Spleen (tissue), 11 donors: ENCODE results near the gene MEX3C. TPM values are rescaled to one million over a fixed set of nuclear protein-coding genes. Genes with fewer than 3 reads are reported as not detected.

Source experiments
- DNase-seq: peaks from one replicate; pipeline ENCODE4 v3.0.0-alpha.2; 2020
- H3K27ac ChIP-seq, 8 donors: fragments of 200-600 bp; sonication (generic) in 7 of 8; 1 replicate in 4 of 8; 2 replicates in 4 of 8; pipeline versions ENCODE4 v1.5.0 to v1.8.0; 2016 to 2021; ENCODE audit warnings: inconsistent platforms in 4 of 8, mild to moderate bottlenecking in 4 of 8, moderate library complexity in 1 of 8
- H3K27me3 ChIP-seq, 7 donors: fragments of 200-600 bp; sonication (generic) in 6 of 7; replicated peaks in 1 of 7; 1 replicate in 4 of 7; 2 replicates in 3 of 7; pipeline versions ENCODE4 v1.5.0 to v1.8.0; 2016 to 2021; ENCODE audit warnings: inconsistent platforms in 3 of 7, mild to moderate bottlenecking in 1 of 7
- H3K36me3 ChIP-seq, 6 donors: fragments of 200-600 bp; sonication (generic) in 5 of 6; 1 replicate in 4 of 6; 2 replicates in 2 of 6; pipeline versions ENCODE4 v1.5.0 to v1.8.0; 2016 to 2021; ENCODE audit warnings: inconsistent platforms in 2 of 6
- H3K4me1 ChIP-seq, 6 donors: fragments of 200-600 bp; sonication (generic) in 5 of 6; 1 replicate in 3 of 6; 2 replicates in 3 of 6; pipeline versions ENCODE4 v1.5.0 to v1.8.0; 2016 to 2021; ENCODE audit warnings: inconsistent platforms in 3 of 6
- H3K4me3 ChIP-seq, 8 donors: fragments of 200-600 bp; sonication (generic) in 7 of 8; 1 replicate in 4 of 8; 2 replicates in 4 of 8; pipeline versions ENCODE4 v1.5.0 to v1.8.0; 2016 to 2021; ENCODE audit warnings: inconsistent platforms in 4 of 8, mild to moderate bottlenecking in 4 of 8, moderate library complexity in 2 of 8
- H3K9me3 ChIP-seq, 8 donors: fragments of 200-600 bp; sonication (generic) in 7 of 8; 1 replicate in 4 of 8; 2 replicates in 4 of 8; pipeline versions ENCODE4 v1.5.0 to v1.8.0; 2016 to 2021; ENCODE audit warnings: inconsistent platforms in 4 of 8
- CTCF ChIP-seq, 11 experiments: fragments of 200-600 bp in 7 of 11; fragments of 450-650 bp in 4 of 11; sonication (generic) in 4 of 11; IDR thresholded peaks in 8 of 11; conservative IDR thresholded peaks in 3 of 11; 1 replicate in 7 of 11; 2 replicates in 4 of 11; pipeline versions ENCODE4 v1.4.0 to v1.8.0; 2016 to 2021; ENCODE audit warnings: antibody characterized with exemption in 11 of 11, inconsistent platforms in 4 of 11, mild to moderate bottlenecking in 1 of 11
- POLR2A ChIP-seq, 3 donors: fragments of 450-650 bp; IDR thresholded peaks; one replicate each; pipeline ENCODE4 v1.5.1; 2017; ENCODE audit warnings: antibody characterized with exemption in 3 of 3, mild to moderate bottlenecking in 1 of 3
- POLR2AphosphoS5 ChIP-seq, 3 donors: sonication (generic); formaldehyde crosslinking; IDR thresholded peaks; one replicate each; pipeline ENCODE4 v1.5.1; 2017; ENCODE audit warnings: antibody characterized with exemption in 3 of 3
- WGBS, 5 donors: extraction: QIAGEN DNeasy Blood & Tissue Kit in 3 of 5; methylation state at CpG; one replicate each; pipeline versions ENCODE4 v1.1.5 to v1.1.7; 2013 to 2018; 5-methylcytosine and 5-hydroxymethylcytosine counted together
- intact Hi-C: fragments of 100-400 bp; cut with DNase I; formaldehyde crosslinking; loops from one replicate; pipeline ENCODE4 v1.15.0; 2023; ENCODE audit warnings: low total_unique reads
- polyA plus RNA-seq, 3 donors: library from polyadenylated mRNA; stranded (reverse); fragments of 200-250 nt; gene quantifications; one replicate each; pipeline ENCODE4 v1.2.1, GENCODE V29; 2013
- total RNA-seq, 7 donors: library from RNA; depleted of rRNA in 3 of 7; stranded (reverse); fragments of >200 nt in 3 of 7; fragmentation: NEBNext Ultra II Directional in 4 of 7; extraction: Animal tissue kit (Norgen Biotek cat#: 25700) in 4 of 7; gene quantifications; one replicate each; pipeline versions ENCODE4 v1.1.0 to v1.2.1, GENCODE V29; 2016 to 2021
- donor health status: healthy with polysubstance abuse.
- donor health status: DM: no; HTN: no; CAD: no; lungs with moderate emphysema.
- donor health status: DM: no; HTN: no; CAD: no.
- donor health status: Bipolar disorder and iron deficiency.
- donor health status: healthy.
- donor health status: DM: no; HTN: no; CAD: no.
- donor health status: DM: yes; HTN: yes; CAD: no.

The MEX3C gene
- total and polyA plus RNA-seq, 10 donors = 10.2 to 56.7 (median 42.7) TPM

DNA sequence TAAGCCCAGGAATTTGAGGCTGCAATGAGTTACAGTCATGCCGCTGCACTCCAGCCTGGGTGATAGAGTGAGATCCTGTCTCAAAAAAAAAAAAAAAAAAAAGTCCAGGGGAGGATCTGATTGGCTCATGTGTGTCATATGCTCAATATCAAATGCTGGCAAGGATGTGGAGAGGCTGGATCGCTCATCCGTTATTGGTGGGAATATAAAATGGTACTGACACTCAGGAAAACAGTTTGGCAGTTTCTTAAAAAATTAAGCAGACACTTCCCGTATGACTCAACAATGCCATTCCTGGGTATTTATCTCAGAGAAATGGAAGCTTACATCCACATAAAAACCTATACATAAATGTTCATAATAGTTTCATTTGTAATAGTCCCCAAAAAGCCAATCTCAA lies 68.9 kb downstream of the MEX3C start:
- WGBS, 5 donors = 68 to 86% (median 75%) methylated on average over 4 of the region's 4 CpGs
- Histone ChIP-seq H3K27me3 (peaks cover 0 to 2% (median 0%) of the 10 kb centered on the region in 7 donors), H3K9me3 (no peaks in the 10 kb centered on the region), H3K27ac (no peak overlapping the region), H3K36me3 (no peaks in the 10 kb centered on the region), H3K4me1 (no peaks in the 10 kb centered on the region), H3K4me3 (no peak overlapping the region)
- TF ChIP-seq POLR2AphosphoS5 (IDR thresholded peaks at IDR 0.05) (no peak), POLR2A (IDR thresholded peaks at IDR 0.05) (no peak), CTCF (IDR thresholded peaks at IDR 0.05 in 8 of 11, conservative IDR thresholded peaks at IDR 0.05 in 3 of 11) (no peak)
- intact Hi-C loops = no loop called here
- no peak for DNase-seq

DNA sequence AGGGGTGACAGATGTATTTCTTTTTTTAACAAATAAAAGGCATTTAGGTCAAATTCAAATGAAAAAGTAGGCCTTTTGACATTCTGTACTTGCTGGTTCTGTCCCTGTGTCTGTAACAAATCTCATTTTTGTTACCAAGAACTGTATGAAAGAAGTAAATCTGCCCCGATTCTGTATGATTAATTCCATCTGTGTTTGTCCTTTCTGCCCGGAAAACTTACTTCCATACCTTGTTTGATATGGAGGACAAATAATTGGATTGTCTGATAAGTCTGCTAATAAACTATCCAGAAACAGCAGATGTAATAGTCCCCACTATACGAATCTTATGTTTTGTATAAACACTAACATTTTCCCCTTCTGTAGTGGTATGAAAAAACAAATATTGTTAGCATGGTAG lies 69.8 kb downstream of the MEX3C start:
- Histone ChIP-seq H3K27ac (no peak overlapping the region), H3K4me1 (no peaks in the 10 kb centered on the region), H3K27me3 (peaks cover 0 to 2% (median 0%) of the 10 kb centered on the region in 7 donors), H3K36me3 (no peaks in the 10 kb centered on the region), H3K9me3 (no peaks in the 10 kb centered on the region), H3K4me3 (no peak overlapping the region)
- WGBS, 5 donors = 89 to 94% (median 92%) methylated on average over 3 of the region's 3 CpGs
- intact Hi-C loops = no loop called here
- TF ChIP-seq POLR2A (IDR thresholded peaks at IDR 0.05) (no peak), POLR2AphosphoS5 (IDR thresholded peaks at IDR 0.05) (no peak), CTCF (IDR thresholded peaks at IDR 0.05 in 8 of 11, conservative IDR thresholded peaks at IDR 0.05 in 3 of 11) (no peak)
- DNase-seq = no peak

GRCh38 chr18:51125976-51126375 lies 71.5 kb downstream of the MEX3C start:
- H3K4me1 ChIP-seq = no peaks in the 10 kb centered on the region
- no peak overlapping the region for H3K27ac ChIP-seq
- no peak for DNase-seq
- no peak overlapping the region for H3K4me3 ChIP-seq
- peaks cover 0 to 2% (median 0%) of the 10 kb centered on the region in 7 donors for H3K27me3 ChIP-seq
- H3K9me3 ChIP-seq = peaks cover 0 to 3% (median 0%) of the 10 kb centered on the region in 8 donors
- H3K36me3 ChIP-seq = no peaks in the 10 kb centered on the region
- no peak for TF ChIP-seq CTCF (IDR thresholded peaks at IDR 0.05 in 8 of 11, conservative IDR thresholded peaks at IDR 0.05 in 3 of 11)
- WGBS, 5 donors = 92 to 98% (median 95%) methylated on average over 2 of the region's 2 CpGs
- intact Hi-C loops = no loop called here

Other genes with a start within 250 kb of the MEX3C start
- gene ELAC1, start 229.6 kb downstream of the MEX3C start, total RNA-seq = 10 to 100 TPM in 3 of 7 donors, 1 to 10 TPM in 4; 5.3 to 12.1 (median 9.9) TPM
- gene ELAC1, start 229.6 kb downstream of the MEX3C start, polyA plus RNA-seq = 10 to 100 TPM in 1 of 3 donors, 1 to 10 TPM in 2; 6.0 to 10.0 (median 6.8) TPM
- gene SMAD4, start 167.5 kb downstream of the MEX3C start, total RNA-seq = 100 to 1,000 TPM in 4 of 7 donors, 10 to 100 TPM in 3; 84.6 to 139 (median 107) TPM
- gene SMAD4, start 167.5 kb downstream of the MEX3C start, polyA plus RNA-seq = 10 to 100 TPM in 1 of 3 donors, 1 to 10 TPM in 2; 8.9 to 14.5 (median 9.8) TPM